LHCN-M2 (cell line): ENCODE results near the gene SPHK2. TPM values are rescaled to one million over a fixed set of nuclear protein-coding genes. Genes with fewer than 3 reads are reported as not detected.

ENCODE experiments used
- DNase-seq: peaks from one replicate; pipeline ENCODE4 v3.0.0-alpha.2; 2012; ENCODE audit warnings: low read depth
- total RNA-seq: library from RNA; depleted of rRNA; stranded (reverse); fragments of >200 nt; gene quantifications from 2 replicates; pipeline ENCODE4 v1.2.3, GENCODE V29; 2014

The SPHK2 gene
- total RNA-seq, 1 experiment from 2014 or later: 13.3 TPM

DNA sequence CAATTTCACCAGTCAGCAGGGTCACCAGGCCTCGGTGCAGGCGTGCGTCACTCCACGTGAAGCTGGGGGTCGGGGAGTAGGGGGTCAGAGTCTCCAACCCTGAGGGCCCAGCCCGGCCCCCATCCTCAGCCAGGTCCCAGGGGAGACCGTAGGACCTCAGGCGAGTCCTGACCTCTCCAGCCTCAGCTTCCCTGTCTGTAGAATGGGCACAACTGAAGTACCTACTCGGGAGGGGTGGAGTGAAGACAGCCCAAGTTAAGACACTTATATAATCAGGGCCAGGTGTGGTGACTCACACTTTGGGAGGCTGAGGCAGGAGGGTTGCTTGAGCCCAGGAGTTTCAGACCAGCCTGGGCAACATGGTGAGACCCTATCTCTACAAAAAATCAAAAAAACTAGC is 15.5 kb upstream of the SPHK2 start:
- DNase-seq: no peak

DNA sequence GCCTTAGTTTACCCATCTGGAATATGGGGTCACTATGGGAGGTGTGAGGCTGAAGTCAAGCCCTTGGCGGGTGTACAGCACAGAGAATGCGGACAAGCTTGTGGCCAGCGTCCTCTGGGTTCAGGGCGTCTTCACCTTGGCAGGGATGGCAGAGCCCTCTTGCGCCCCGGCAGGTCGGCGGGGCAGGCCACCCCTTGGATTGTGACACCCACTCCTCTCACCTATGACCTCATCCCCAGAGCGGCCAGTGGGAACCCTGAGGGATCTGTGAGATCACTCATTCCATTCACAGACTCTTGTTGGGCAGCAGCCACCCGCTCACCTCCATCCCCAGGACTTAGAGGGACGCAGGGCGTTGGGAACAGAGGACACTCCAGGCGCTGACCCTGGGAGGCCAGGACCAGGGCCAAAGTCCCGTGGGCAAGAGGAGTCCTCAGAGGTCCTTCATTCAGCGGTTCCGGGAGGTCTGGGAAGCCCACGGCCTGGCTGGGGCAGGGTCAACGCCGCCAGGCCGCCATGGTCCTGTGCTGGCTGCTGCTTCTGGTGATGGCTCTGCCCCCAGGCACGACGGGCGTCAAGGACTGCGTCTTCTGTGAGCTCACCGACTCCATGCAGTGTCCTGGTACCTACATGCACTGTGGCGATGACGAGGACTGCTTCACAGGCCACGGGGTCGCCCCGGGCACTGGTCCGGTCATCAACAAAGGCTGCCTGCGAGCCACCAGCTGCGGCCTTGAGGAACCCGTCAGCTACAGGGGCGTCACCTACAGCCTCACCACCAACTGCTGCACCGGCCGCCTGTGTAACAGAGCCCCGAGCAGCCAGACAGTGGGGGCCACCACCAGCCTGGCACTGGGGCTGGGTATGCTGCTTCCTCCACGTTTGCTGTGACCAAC is 12.6 kb upstream of the SPHK2 start, which contains the start of gene SPACA4:
Gene SPACA4, plus strand, starts transcription at position 280 of the 896 bp plus-strand sequence. Its CDS starts 237 bp downstream, at position 517.
- DNase-seq: no peak

DNA sequence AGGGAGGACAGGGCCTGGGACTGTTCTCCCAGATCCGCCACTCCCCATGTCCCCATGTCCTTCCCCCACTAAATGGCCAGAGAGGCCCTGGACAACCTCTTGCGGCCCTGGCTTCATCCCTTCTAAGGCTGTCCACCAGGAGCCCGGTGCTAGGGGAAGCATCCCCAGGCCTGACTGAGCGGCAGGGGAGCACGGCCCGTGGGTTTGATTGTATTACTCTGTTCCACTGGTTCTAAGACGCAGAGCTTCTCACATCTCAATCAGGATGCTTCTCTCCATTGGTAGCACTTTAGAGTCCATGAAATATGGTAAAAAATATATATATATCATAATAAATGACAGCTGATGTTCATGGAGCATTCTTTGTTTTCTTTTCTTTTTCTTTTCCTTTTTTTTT is 11.9 kb upstream of the SPHK2 start:
- no peak for DNase-seq

GRCh38 chr19:48608798-48609263 is 10.5 kb upstream of the SPHK2 start:
- DNase-seq: no peak

DNA sequence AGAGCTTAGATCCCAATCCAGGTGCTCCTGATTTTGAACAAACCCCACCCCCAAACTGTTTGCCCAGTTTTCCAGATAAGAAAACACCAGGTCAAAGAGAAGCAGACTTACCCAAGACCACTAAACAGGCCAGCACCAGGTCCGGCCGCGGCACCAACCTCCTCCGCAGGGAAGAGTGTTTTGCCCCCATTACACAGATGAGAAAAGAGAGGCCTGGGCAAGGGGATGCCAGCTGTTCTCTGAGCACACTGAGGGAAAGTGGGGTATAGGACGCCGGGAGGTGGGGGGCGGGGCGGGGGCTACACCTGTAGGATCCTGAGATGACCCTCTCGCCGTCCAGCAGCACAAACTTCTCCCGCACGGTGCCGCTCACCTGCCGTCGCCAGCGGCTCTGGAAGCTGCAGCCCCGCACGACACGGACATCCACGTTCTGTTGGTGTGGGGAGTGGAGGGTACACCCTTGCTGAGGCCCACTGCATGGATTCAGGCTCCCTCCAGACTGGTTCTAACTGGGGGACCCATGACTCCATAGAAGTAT is 9.7 kb upstream of the SPHK2 start:
- DNase-seq: no peak

DNA sequence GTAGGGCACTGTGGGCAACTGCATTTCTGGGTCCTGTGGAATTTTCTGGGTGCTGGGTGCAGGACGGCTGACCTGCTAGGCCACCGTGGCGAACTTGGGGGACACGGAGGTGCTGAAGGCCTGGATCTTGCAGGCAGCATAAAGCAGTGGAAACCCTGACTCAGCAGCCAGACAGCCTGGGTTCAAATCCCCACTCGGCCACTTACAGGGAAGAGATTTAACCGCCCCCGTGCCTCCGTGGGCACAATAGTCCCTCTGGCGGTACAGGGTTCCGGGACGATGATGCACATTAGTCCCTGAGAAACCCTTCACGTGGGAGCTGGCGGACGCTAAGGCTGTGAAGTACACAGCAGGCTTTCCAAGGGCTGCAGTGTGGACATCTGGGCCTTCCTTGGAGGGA is 7.4 kb upstream of the SPHK2 start:
- DNase-seq: no peak

DNA sequence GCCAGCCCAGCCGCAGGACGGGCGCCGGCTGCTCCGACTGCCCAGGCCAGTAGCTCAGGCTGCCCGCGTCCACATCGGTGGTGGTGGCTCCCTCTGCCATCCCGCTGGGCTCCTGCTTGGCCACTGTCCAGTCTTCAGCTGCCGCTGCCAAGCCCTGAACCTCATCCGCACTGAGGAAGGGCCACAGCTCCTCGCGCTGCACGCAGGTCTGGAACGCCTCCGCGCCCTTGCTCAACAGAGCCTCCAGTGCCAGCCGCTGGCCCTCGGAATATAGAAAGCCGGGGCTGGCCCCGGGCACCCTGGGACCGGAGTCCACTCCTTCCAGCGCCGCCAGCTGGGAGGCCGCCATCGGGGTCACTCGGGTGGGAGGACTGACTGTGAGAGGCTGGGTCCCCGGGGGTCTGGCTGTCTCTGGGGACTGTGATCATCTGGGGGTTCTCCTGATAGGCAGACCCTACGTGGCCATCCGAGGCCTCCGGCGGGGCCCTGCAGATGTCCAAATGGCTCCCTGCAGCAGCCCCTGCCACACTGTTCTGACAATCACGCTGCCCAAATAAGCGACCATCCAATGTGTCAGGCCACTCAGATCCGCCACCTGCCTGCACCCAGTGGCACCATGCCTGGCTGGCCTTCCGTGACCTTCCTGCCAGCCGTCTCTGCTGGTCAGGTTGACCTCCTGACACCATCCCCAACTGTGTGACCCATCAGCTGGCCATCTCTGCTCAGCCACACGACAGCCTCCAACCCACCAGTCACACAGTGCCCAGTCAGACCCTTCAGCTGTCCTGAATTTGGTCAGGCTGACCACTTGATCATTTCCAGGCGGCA is 6.1 kb upstream of the SPHK2 start:
- DNase-seq: peak; percentile 77

DNA sequence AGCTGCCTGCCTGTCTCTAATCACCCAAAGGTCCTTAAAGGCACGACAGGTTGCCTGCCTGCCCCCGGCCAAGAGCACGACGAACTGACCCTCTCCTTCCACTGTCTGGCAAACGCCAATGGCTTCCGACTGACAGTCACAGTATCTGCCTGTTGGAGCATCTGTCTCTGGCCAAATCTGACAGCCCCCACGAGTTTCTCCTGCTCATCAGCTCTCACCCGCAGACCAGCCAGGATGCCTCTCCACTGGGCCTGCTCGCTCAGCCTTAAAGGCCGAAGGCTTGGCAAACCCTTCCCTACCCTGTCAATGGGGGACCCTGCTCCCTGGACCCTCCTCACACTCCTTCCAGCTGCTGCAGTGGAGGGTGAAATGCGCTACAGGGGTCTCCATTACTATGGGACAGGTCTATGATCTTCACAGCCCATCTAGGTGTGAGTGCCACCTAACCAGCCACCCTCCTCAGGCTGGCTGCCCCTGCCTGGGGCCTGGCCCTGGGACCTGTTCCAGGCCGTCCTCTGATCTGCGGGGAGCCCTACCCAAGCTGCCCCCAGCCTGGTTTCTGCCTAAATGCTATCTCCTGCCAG is 5.4 kb upstream of the SPHK2 start:
- no peak for DNase-seq

DNA sequence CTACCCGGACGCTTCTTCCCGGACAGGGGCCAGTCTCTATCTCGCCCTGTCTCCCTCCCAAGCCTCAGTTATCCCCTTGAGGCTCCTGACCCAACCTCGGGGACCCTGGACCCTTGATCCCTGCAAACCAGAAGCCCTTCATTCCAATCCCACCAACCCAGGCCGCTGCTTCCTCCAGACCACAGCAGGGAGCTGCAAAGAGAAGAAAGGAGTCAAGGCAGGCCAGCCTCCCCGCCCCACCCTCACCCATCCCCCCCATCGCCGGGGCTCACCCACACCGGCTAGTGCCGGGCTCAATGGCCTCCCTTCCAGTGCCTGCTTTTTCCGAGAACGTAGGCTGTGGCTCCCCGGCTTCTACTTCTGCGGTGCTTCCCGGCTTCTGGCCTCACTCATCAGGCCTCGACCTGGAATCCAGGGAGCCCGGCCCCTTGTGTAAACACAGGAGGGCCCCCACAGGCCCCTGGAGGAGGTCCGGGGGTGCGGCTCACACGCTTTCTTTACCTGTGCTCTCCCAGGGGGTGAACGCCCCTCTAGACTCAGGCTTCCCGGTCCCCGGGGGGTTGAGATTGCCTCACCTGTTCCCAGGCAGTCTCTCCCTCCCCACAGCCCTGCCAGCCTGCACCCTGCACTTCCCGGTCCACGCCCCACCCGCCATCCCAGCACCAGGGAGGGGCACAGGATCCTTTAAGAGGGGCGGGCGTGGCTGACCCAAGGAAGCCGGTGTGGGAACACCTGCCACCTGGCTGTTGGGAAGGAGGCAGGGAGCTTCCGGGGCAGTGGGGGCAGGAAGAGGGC is 4.7 kb upstream of the SPHK2 start, which contains the start of gene FAM83E:
Gene FAM83E, minus strand, starts transcription at position 641 of the 795 bp plus-strand sequence. CDS start 1,704 bp downstream, outside the sequence.
- DNase-seq: no peak

DNA sequence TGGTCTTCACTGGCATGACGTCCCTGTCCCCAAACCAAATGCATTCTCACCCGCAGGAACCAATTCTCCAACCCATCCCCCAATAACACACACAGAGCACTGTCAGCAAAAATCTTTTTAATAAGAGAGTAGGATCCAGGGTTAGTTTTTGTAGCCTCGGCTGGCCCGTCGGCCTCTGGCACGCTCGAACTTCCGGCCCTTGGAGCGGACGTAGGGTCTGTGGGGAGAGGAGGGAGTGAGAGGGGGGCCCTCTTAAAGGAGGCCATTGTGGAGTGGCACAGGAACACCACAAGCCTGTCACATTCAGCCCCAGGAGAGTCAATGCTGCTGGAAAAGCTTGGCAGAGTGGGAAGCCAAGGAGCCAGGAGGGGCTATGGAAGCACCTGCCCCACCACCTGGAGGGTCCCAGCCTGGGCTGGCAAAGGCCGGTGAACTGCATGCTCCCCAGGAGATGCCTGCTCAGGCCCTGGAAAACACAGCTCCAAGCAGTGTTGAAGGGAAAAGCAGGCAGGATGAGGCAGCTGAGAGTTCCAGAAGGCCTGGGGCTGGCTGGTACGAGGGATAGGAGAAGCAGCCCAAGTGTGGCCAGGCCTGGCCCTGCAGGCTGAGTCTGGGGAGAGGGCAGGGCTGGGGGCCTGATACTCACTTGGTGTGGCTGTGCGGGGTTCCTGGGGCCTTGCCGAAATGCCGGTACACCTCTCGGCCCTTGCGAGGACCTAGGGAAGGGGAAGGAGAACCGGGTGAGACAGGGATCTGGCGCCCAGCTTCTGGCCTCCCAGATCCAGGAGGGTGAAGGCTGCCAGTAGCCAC is 3.9 kb upstream of the SPHK2 start:
- no peak for DNase-seq

DNA sequence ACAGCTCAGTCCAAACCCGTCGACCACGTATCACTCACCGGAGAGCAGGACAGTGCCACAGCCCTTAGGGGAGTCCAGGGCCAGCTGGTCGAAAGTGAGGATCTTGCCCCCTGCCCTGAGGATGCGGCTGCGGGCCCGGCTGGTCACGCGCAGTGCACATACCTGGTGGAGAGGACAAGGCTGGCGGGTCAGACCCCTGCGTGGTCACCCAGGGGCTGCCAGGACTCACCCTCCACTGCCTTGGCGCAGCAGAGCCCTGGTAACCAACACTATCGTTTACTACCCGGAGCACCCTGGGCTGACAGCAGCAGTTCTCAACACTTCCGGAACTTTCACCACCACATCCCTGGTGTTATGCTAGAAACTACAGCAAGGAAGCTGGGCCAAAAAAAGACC is 3.3 kb upstream of the SPHK2 start:
- DNase-seq: no peak

GRCh38 chr19:48616491-48617056 is 2.7 kb upstream of the SPHK2 start:
- DNase-seq: no peak

- no peak for DNase-seq
Measured at GRCh38 chr19:48617146-48617937, 2.0 kb upstream of the SPHK2 start.

DNA sequence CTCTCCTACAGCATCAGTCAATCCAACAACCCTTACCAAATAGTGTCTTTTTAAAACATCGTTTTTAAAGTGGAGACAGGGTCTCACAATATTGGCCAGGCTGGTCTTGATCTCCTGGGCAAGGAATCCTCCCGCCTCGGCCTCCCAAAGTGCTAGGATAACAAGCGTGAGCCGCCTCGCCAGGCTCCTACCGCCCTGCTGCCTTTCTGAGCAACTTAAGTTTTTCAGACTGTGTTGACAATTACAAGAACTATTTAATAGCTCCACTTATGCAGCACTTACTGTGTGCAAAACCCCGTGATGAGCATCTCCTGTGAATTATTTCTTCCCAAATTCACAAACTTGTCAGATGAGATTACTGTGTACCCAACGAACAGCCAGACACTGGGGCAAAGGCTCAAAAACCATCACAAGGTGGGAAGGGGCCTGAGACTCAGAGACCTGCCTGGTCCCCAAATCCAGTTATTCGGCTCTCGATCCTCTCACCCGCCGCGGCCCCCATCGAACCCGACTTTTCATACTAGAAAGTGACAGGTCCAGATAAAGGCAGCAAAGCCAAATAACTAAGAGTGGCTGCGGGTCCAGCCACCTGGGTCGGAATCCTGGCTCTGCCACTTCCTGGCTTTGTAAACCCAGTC is 909 bp upstream of the SPHK2 start:
- no peak for DNase-seq

- DNase-seq: peak; percentile 39
Measured at GRCh38 chr19:48619692-48620585, 633 bp downstream of the SPHK2 start.

- DNase-seq: no peak
Measured at GRCh38 chr19:48623556-48624066, 4.3 kb downstream of the SPHK2 start.

GRCh38 chr19:48624067-48624594 is 4.8 kb downstream of the SPHK2 start:
- peak; percentile 96 for DNase-seq
